ENCODE measurements around the gene CSK.

Gene CSK

GRCh38 chr15:74762791-74763150 is 19.1 kb upstream of the CSK start:
- no peak overlapping the region for H3K4me3 ChIP-seq (ENCODE audit: low read depth, low read length)
- no peak for TF ChIP-seq CTCF (IDR thresholded peaks at IDR 0.05; ENCODE audit: borderline replicate concordance, insufficient read depth, low read depth, low read length)

DNA sequence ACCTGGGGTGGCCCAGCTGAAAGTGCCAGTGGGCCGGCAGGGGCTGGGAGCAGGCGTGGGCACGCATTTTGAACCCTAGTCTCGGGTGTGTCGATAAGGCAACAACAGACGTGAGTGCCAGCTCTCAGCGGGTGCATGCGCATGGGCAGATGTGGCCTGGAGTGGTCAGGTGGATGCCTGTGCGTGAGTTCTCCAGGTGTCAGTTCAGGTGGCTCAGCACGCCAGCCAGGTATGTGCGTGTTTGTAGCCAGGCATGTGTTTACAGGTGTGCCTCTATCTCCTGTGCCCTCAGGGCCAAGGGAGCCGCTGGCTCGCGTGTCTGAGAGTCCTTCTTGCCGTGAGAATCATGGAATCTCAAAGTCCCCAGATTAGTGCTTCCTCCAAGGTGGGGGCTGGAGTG is 18.5 kb upstream of the CSK start:
- H3K4me3 ChIP-seq (ENCODE audit: low read depth, low read length), result no peak overlapping the region
- TF ChIP-seq CTCF (IDR thresholded peaks at IDR 0.05; ENCODE audit: borderline replicate concordance, insufficient read depth, low read depth, low read length), result no peak

- no peak for TF ChIP-seq CTCF (IDR thresholded peaks at IDR 0.05; ENCODE audit: borderline replicate concordance, insufficient read depth, low read depth, low read length)
- no peak overlapping the region for H3K4me3 ChIP-seq (ENCODE audit: low read depth, low read length)
Measured at GRCh38 chr15:74767167-74768098, 14.4 kb upstream of the CSK start.

GRCh38 chr15:74768099-74768770 is 13.6 kb upstream of the CSK start:
- no peak overlapping the region for H3K4me3 ChIP-seq (ENCODE audit: low read depth, low read length)
- TF ChIP-seq CTCF (IDR thresholded peaks at IDR 0.05; ENCODE audit: borderline replicate concordance, insufficient read depth, low read depth, low read length), result no peak

DNA sequence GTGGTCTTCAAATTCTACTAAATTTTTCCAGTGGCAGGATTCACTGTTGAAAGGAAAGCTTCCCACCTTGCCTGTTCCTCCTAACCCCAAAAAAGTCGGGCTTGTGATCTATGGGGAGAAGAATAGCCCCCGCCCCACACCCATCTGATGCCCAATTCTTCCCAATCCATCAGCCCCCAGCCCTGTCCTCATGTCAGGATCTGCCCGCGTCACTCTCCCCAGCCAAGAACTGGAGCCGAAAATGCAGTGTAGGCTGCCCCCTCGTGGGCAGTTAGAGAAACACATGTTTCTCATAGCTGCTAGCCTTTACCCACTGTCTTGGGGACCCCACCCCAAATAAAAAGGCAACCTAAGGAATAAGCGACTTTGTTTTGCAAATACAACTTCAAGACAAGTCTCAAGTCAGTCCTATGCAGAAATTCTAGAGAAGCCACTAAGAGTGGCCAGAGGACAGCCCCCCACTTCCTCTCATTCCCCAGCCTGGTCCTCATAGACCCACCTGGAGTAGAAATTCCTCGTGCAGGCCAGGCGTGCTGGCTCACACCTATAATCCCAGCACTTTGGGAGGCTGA is 13.0 kb upstream of the CSK start:
- H3K4me3 ChIP-seq (ENCODE audit: low read depth, low read length), result no peak overlapping the region

GRCh38 chr15:74769463-74770025 is 12.3 kb upstream of the CSK start:
- no peak for TF ChIP-seq CTCF (IDR thresholded peaks at IDR 0.05; ENCODE audit: borderline replicate concordance, insufficient read depth, low read depth, low read length)

More for the DNA sequence above, 13.0 kb upstream of the CSK start:
- peak; percentile 77 for TF ChIP-seq CTCF (IDR thresholded peaks at IDR 0.05; ENCODE audit: borderline replicate concordance, insufficient read depth, low read depth, low read length)

More at GRCh38 chr15:74769463-74770025, 12.3 kb upstream of the CSK start:
- no peak overlapping the region for H3K4me3 ChIP-seq (ENCODE audit: low read depth, low read length)
